Ishikawa (cell line): ENCODE results near the gene CD4.

Experiments
- CEBPB ChIP-seq: IDR thresholded peaks from 2 replicates; pipeline ENCODE4 v1.6.1; 2012
- CREB1 ChIP-seq: IDR thresholded peaks from 2 replicates; pipeline ENCODE4 v1.6.1; 2012; ENCODE audit warnings: low read depth
- EGR1 ChIP-seq: IDR thresholded peaks from 2 replicates; pipeline ENCODE4 v1.6.1; 2012
- MAX ChIP-seq: IDR thresholded peaks from 2 replicates; pipeline ENCODE4 v1.6.1; 2012
- USF1 ChIP-seq: IDR thresholded peaks from 2 replicates; pipeline ENCODE4 v1.6.1; 2012
- YY1 ChIP-seq: IDR thresholded peaks from 2 replicates; pipeline ENCODE4 v1.6.1; 2012; ENCODE audit warnings: low read depth

- TF ChIP-seq USF1, result no peak
- TF ChIP-seq EGR1, result no peak
- no peak for TF ChIP-seq YY1
- TF ChIP-seq CREB1, result no peak
- no peak for TF ChIP-seq CEBPB
- TF ChIP-seq MAX, result no peak
Observed at GRCh38 chr12:6810758-6811157, 21.4 kb downstream of the CD4 start.
